Mammary epithelial cell (primary cell): Measurements from ENCODE around the gene CYSTM1.

Experiments used
- EZH2 ChIP-seq: IDR thresholded peaks from 2 replicates; pipeline ENCODE4 v1.6.1; 2012; ENCODE audit warnings: low read length, inconsistent platforms, borderline replicate concordance
- TF ChIP-seq, protein P1 (sequence below), 2 donors: IDR thresholded peaks in 1 of 2; conservative IDR thresholded peaks in 1 of 2; 2 replicates each; pipeline ENCODE4 v1.5.1; 2011 to 2012; ENCODE audit warnings: inconsistent platforms in 2 of 2, low read length in 2 of 2, mild to moderate bottlenecking in 2 of 2, control low read depth in 1 of 2, low read depth in 1 of 2; ENCODE audit not compliant: insufficient read depth in 1 of 2; ENCODE audit errors: extremely low read depth in 1 of 2

DNA sequence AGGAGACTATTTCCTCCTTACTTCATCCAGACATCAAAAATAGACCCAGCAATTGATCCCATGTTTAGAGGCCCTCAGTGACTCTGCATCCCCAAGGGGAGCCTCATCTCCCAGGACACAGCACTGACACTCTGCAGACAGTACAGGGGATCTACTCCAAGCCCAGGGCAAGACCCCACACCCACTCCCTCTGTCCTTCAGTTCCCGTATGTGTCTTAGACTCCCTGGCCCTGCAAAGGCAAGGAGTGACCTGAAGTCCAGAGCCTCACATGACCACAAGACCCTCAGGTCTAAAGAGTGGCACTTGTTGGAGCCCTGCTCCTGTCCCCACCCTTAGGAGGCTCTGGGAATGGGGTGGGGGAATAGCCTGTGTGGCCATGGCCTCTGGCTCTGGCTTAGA is 27.5 kb upstream of the CYSTM1 start:
- TF ChIP-seq EZH2 = no peak
- TF ChIP-seq, protein P1, sequence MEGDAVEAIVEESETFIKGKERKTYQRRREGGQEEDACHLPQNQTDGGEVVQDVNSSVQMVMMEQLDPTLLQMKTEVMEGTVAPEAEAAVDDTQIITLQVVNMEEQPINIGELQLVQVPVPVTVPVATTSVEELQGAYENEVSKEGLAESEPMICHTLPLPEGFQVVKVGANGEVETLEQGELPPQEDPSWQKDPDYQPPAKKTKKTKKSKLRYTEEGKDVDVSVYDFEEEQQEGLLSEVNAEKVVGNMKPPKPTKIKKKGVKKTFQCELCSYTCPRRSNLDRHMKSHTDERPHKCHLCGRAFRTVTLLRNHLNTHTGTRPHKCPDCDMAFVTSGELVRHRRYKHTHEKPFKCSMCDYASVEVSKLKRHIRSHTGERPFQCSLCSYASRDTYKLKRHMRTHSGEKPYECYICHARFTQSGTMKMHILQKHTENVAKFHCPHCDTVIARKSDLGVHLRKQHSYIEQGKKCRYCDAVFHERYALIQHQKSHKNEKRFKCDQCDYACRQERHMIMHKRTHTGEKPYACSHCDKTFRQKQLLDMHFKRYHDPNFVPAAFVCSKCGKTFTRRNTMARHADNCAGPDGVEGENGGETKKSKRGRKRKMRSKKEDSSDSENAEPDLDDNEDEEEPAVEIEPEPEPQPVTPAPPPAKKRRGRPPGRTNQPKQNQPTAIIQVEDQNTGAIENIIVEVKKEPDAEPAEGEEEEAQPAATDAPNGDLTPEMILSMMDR (conservative IDR thresholded peaks at IDR 0.05 in 1 of 2, IDR thresholded peaks at IDR 0.05 in 1 of 2; ENCODE audit: extremely low read depth in 1 of 2, insufficient read depth in 1 of 2, low read depth in 1 of 2, low read length in 2 of 2) = no peak
